ENCODE results near the gene FLYWCH2. TPM values are rescaled to one million over a fixed set of nuclear protein-coding genes. Genes with fewer than 3 reads are reported as not detected.

The FLYWCH2 gene
- total and polyA plus RNA-seq, 2 of the 13 experiments (the other 11 are each of a cell fraction or from before 2014, with no cell fraction given) = 16.9 to 19.8 TPM

GRCh38 chr16:2867661-2867986, 15.4 kb upstream of the FLYWCH2 start:
- POLR2A ChIA-PET = interaction anchor here (0.8 to 2.4 kb wide), 10 partner anchors 9 to 116 kb away, joined by 3 to 28 read pairs (median 12); partner anchors contain the start of genes FLYWCH1, FLYWCH2, PRSS22 and SRRM2
- in situ Hi-C loops (cut with HindIII; ENCODE audit: extremely low pct_ligation_motif_present, low pct_unique_long_range_greater_than_20kb) = no loop called here
- H4K20me1 ChIP-seq (ENCODE audit: insufficient read depth, low read length) = no peaks in the 10 kb centered on the region
- H3K79me2 ChIP-seq (ENCODE audit: insufficient read depth, low read length) = no peaks in the 10 kb centered on the region
- DNase-seq (ENCODE audit: low spot score) (no peak), ATAC-seq (no peak), FAIRE-seq (no peak)
- no peaks in the 10 kb centered on the region for H3K9me3 ChIP-seq (ENCODE audit: low read length)
- peak overlapping the region; percentile 100 for H2AFZ ChIP-seq (ENCODE audit: low read length)
- H3K4me2 ChIP-seq (ENCODE audit: low read depth, low read length) = peak overlapping the region; percentile 100
- CTCF ChIA-PET (ENCODE audit: low intra/inter-chr PET ratio, low total read pairs) = interaction anchor here (1.1 to 3.1 kb wide), 3 partner anchors 14 to 59 kb away, joined by 3 to 30 read pairs (median 19); no protein-coding TSS in a partner anchor
- H3K4me3 ChIP-seq (replicated peaks in 1 of 3; ENCODE audit: insufficient read depth in 1 of 3, low read depth in 2 of 3, low read length in 3 of 3) = peak overlapping the region; percentile 65 to 83 (median 80)
- intact Hi-C loops (cut with micrococcal nuclease; ENCODE audit: unreplicated experiment) = loop anchor here (5.0 kb wide), 1 partner anchor 45 kb away; the partner anchor contains the start of gene FLYWCH1
- peak overlapping the region; percentile 61 for H3K9ac ChIP-seq (ENCODE audit: insufficient read depth, low read depth, low read length)
- WGBS (ENCODE audit: low lambda C conversion rate) = 39% methylated on average over 8 of the region's 8 CpGs
- H3K27ac ChIP-seq (ENCODE audit: extremely low read length, insufficient read depth, low read length) = peak overlapping the region; percentile 73
- H3K36me3 ChIP-seq (replicated peaks in 1 of 2; ENCODE audit: control insufficient read depth in 1 of 2, insufficient read depth in 2 of 2, low read length in 2 of 2) = no peaks in the 10 kb centered on the region
- BruUV-seq (replicated peaks) = no TSS peak
- peaks cover 0 to 7% of the 10 kb centered on the region in 2 experiments; a peak in 1 of 5 replicates for H3K27me3 ChIP-seq (ENCODE audit: control insufficient read depth in 1 of 2, insufficient read depth in 2 of 2, low read length in 2 of 2)
- no peak for TF ChIP-seq HOXD1 (CRISPR knock-in tag; IDR thresholded peaks at IDR 0.05)
- no peak for TF ChIP-seq RNF2 (conservative IDR thresholded peaks at IDR 0.05; ENCODE audit: low read depth)
- peaks cover 29% of the 10 kb centered on the region for H3K4me1 ChIP-seq (ENCODE audit: insufficient read depth, low read length)

- ChIA-PET CTCF (ENCODE audit: low intra/inter-chr PET ratio, low total read pairs) (interaction anchor here (1.1 to 3.1 kb wide), 3 partner anchors 14 to 59 kb away, joined by 3 to 30 read pairs (median 19); no protein-coding TSS in a partner anchor), POLR2A (interaction anchor here (0.8 to 2.4 kb wide), 10 partner anchors 10 to 116 kb away, joined by 3 to 28 read pairs (median 12); partner anchors contain the start of genes FLYWCH1, FLYWCH2, PRSS22 and SRRM2)
- Histone ChIP-seq H3K36me3 (replicated peaks in 1 of 2; ENCODE audit: control insufficient read depth in 1 of 2, insufficient read depth in 2 of 2, low read length in 2 of 2) (no peaks in the 10 kb centered on the region), H3K27ac (ENCODE audit: extremely low read length, insufficient read depth, low read length) (peak overlapping the region; percentile 73), H3K4me2 (ENCODE audit: low read depth, low read length) (peak overlapping the region; percentile 100), H3K4me3 (replicated peaks in 1 of 3; ENCODE audit: insufficient read depth in 1 of 3, low read depth in 2 of 3, low read length in 3 of 3) (peak overlapping the region; percentile 65 to 83 (median 80)), H3K27me3 (ENCODE audit: control insufficient read depth in 1 of 2, insufficient read depth in 2 of 2, low read length in 2 of 2) (peaks cover 0 to 7% of the 10 kb centered on the region in 2 experiments; a peak in 1 of 5 replicates), H4K20me1 (ENCODE audit: insufficient read depth, low read length) (no peaks in the 10 kb centered on the region), H3K9ac (ENCODE audit: insufficient read depth, low read depth, low read length) (peak overlapping the region; percentile 61), H3K9me3 (ENCODE audit: low read length) (no peaks in the 10 kb centered on the region), H3K4me1 (ENCODE audit: insufficient read depth, low read length) (peaks cover 29% of the 10 kb centered on the region), H2AFZ (ENCODE audit: low read length) (peak overlapping the region; percentile 100), H3K79me2 (ENCODE audit: insufficient read depth, low read length) (no peaks in the 10 kb centered on the region)
- ATAC-seq (peak; percentile 93), FAIRE-seq (peak; percentile 54), DNase-seq (ENCODE audit: low spot score) (peak; percentile 82)
- TSS peak; percentile 99 for BruUV-seq (replicated peaks)
- 4% methylated on average over 24 of the region's 45 CpGs for WGBS (ENCODE audit: low lambda C conversion rate)
- in situ Hi-C loops (cut with HindIII; ENCODE audit: extremely low pct_ligation_motif_present, low pct_unique_long_range_greater_than_20kb) = no loop called here
- intact Hi-C loops (cut with micrococcal nuclease; ENCODE audit: unreplicated experiment) = loop anchor here (1.0 to 5.0 kb wide), 3 partner anchors 14 to 44 kb away; partner anchors contain the start of gene FLYWCH1
- TF ChIP-seq REST (IDR thresholded peaks at IDR 0.05; ENCODE audit: borderline replicate concordance in 1 of 2, low read depth in 1 of 2, low read length in 2 of 2) (peak in 1 of 2 experiments; percentile 35; a peak in 1 of 4 replicates), SOX6 (IDR thresholded peaks at IDR 0.05) (no peak), SOX6 (CRISPR knock-in tag; IDR thresholded peaks at IDR 0.05) (peak; percentile 61), STAT6 (CRISPR knock-in tag; IDR thresholded peaks at IDR 0.05; ENCODE audit: borderline replicate concordance) (peak; percentile 87; the same call in 1 of the 2 replicates), ZNF563 (CRISPR knock-in tag; IDR thresholded peaks at IDR 0.05) (peak; percentile 79)
Observed at GRCh38 chr16:2867987-2868789, 14.8 kb upstream of the FLYWCH2 start.

All from HepG2 (cell line).